B cell (primary cell): ENCODE results near the gene ALG10. TPM values are rescaled to one million over a fixed set of nuclear protein-coding genes. Genes with fewer than 3 reads are reported as not detected.

Source experiments
- ATAC-seq: fragments of 200-7000 bp; cut with Tn5 transposase; one replicate; pipeline ENCODE4 v1.10.0; 2021; ENCODE audit warnings: low read depth, mild to moderate bottlenecking, moderate number of reproducible peaks, moderate library complexity
- CTCF ChIA-PET: fragments of 350-600 bp; sonication (Branson Sonifier 250); formaldehyde crosslinking; loops from one replicate; lab custom pipeline; 2021; ENCODE audit warnings: antibody characterized with exemption, inconsistent platforms; lab: Charles Lee
- POLR2A ChIA-PET: fragments of 350-600 bp; sonication (Branson Sonifier 250); formaldehyde crosslinking; loops from one replicate; lab custom pipeline; 2021; ENCODE audit warnings: antibody characterized with exemption; lab: Charles Lee
- DNase-seq: peaks from one replicate; pipeline ENCODE4 v3.0.0; 2013
- H2AFZ ChIP-seq: 2 replicates; pipeline ENCODE4 v1.6.1; 2012; ENCODE audit warnings: mild to moderate bottlenecking, low read depth, low read length; ENCODE audit not compliant: insufficient read depth, poor library complexity, severe bottlenecking
- H3K27ac ChIP-seq, 2 donors: 1 replicate in 1 of 2; 2 replicates in 1 of 2; pipeline ENCODE4 v1.5.1; 2012 to 2013; ENCODE audit warnings: low read length in 2 of 2, mild to moderate bottlenecking in 2 of 2, moderate library complexity in 1 of 2
- H3K27me3 ChIP-seq, 4 experiments: fragments of 200-600 bp in 1 of 4; sonication (generic) in 1 of 4; replicated peaks in 1 of 4; 1 replicate in 2 of 4; 2 replicates in 2 of 4; pipeline versions ENCODE4 v1.6.1 to v1.7.0; 2013 to 2016; ENCODE audit warnings: low read length in 3 of 4, mild to moderate bottlenecking in 2 of 4, mixed read lengths in 1 of 4, moderate library complexity in 1 of 4; ENCODE audit not compliant: insufficient read depth in 4 of 4, control insufficient read depth in 3 of 4; ENCODE audit errors: control extremely low read depth in 1 of 4
- H3K36me3 ChIP-seq, 2 experiments: replicated peaks in 1 of 2; 1 replicate in 1 of 2; 2 replicates in 1 of 2; pipeline versions ENCODE4 v1.6.1 to v1.7.1; 2013; ENCODE audit warnings: low read length in 1 of 2; ENCODE audit not compliant: insufficient read depth in 2 of 2, control insufficient read depth in 1 of 2; ENCODE audit errors: control extremely low read depth in 1 of 2, extremely low read depth in 1 of 2
- H3K4me1 ChIP-seq, 2 donors: fragments of 200-600 bp in 1 of 2; sonication (generic) in 1 of 2; 1 replicate in 1 of 2; 2 replicates in 1 of 2; pipeline versions ENCODE4 v1.5.1 to v1.6.1; 2013 to 2017; ENCODE audit warnings: low read length in 2 of 2; ENCODE audit not compliant: control insufficient read depth in 2 of 2, insufficient read depth in 2 of 2
- H3K4me2 ChIP-seq: replicated peaks from 2 replicates; pipeline ENCODE3; 2012; ENCODE audit warnings: mild to moderate bottlenecking, low read depth, low read length; ENCODE audit not compliant: poor library complexity, severe bottlenecking
- H3K4me3 ChIP-seq, 5 experiments: fragments of 200-600 bp in 1 of 5; sonication (generic) in 1 of 5; 1 replicate in 3 of 5; 2 replicates in 2 of 5; pipeline versions ENCODE4 v1.5.1 to v1.7.0; 2011 to 2016; ENCODE audit warnings: low read length in 4 of 5, mild to moderate bottlenecking in 4 of 5, low read depth in 2 of 5, control low read depth in 1 of 5, moderate library complexity in 1 of 5; ENCODE audit not compliant: insufficient read depth in 1 of 5; ENCODE audit errors: control extremely low read depth in 1 of 5, extremely low read depth in 1 of 5
- H3K79me2 ChIP-seq: fragments of 200-600 bp; sonication (generic); one replicate; pipeline ENCODE4 v1.6.0; 2016; ENCODE audit warnings: low read length; ENCODE audit not compliant: control insufficient read depth, insufficient read depth
- H3K9ac ChIP-seq: fragments of 200-600 bp; sonication (generic); 2 replicates; pipeline ENCODE4 v1.6.1; 2017; ENCODE audit warnings: mild to moderate bottlenecking, low read length, moderate library complexity
- H3K9me3 ChIP-seq, 3 donors: one replicate each; pipeline versions ENCODE4 v1.6.1 to v1.7.1; 2013; ENCODE audit warnings: low read length in 2 of 3; ENCODE audit not compliant: control insufficient read depth in 2 of 3, insufficient read depth in 1 of 3; ENCODE audit errors: control extremely low read depth in 1 of 3
- H4K20me1 ChIP-seq: 2 replicates; pipeline ENCODE4 v1.6.0; 2012; ENCODE audit warnings: mild to moderate bottlenecking, low read length; ENCODE audit not compliant: insufficient read depth, control insufficient read depth, poor library complexity, severe bottlenecking
- H3K27ac Mint-ChIP-seq: one replicate; pipeline ENCODE4 v1.8.0; 2021; ENCODE audit warnings: mixed read lengths
- H3K27me3 Mint-ChIP-seq: one replicate; pipeline ENCODE4 v1.8.0; 2021; ENCODE audit warnings: mixed read lengths
- H3K4me1 Mint-ChIP-seq: one replicate; pipeline ENCODE4 v1.8.0; 2021; ENCODE audit warnings: mixed read lengths
- H3K4me3 Mint-ChIP-seq: one replicate; pipeline ENCODE4 v1.8.0; 2021; ENCODE audit warnings: mixed read lengths
- H3K9me3 Mint-ChIP-seq: one replicate; pipeline ENCODE4 v1.8.0; 2022; ENCODE audit warnings: mixed read lengths; ENCODE audit not compliant: insufficient read depth
- CTCF ChIP-seq: fragments of 200-600 bp; IDR thresholded peaks from one replicate; pipeline ENCODE4 v1.8.0; 2022; ENCODE audit warnings: antibody characterized with exemption, mild to moderate bottlenecking
- EZH2 ChIP-seq: IDR thresholded peaks from 2 replicates; pipeline ENCODE4 v1.6.1; 2012; ENCODE audit warnings: borderline replicate concordance, low read depth, mild to moderate bottlenecking, moderate library complexity, low read length; ENCODE audit not compliant: insufficient read depth, poor library complexity, severe bottlenecking
- WGBS: methylation state at CpG from one replicate; pipeline ENCODE4 v1.1.5; 2013; ENCODE audit warnings: missing lambda C conversion rate; ENCODE audit not compliant: insufficient coverage; 5-methylcytosine and 5-hydroxymethylcytosine counted together
- intact Hi-C: fragments of 100-400 bp; cut with micrococcal nuclease; formaldehyde crosslinking; loops from one replicate; pipeline ENCODE4 v1.10.0; 2022
- polyA plus RNA-seq: library from polyadenylated mRNA; depleted of rRNA; stranded (reverse); fragments of >200 nt; gene quantifications from 2 replicates; pipeline ENCODE4 v1.2.3, GENCODE V29; 2012
- total RNA-seq, 2 donors: library from RNA; stranded (reverse); fragments of 120-200 nt in 1 of 2; gene quantifications; 1 replicate in 1 of 2; 2 replicates in 1 of 2; pipeline versions ENCODE4 v1.2.3 to v1.2.4, GENCODE V29; 2013 to 2022

ALG10 gene
- total and polyA plus RNA-seq, 2 donors (not counting 1 experiment from before 2014, with no cell fraction given) = 3.0 to 17.0 TPM

- ATAC-seq (no peak), DNase-seq (no peak)
- Mint-ChIP-seq H3K4me3 (no peak overlapping the region), H3K4me1 (no peaks in the 10 kb centered on the region), H3K9me3 (no peaks in the 10 kb centered on the region), H3K27ac (no peak overlapping the region), H3K27me3 (peaks cover 10% of the 10 kb centered on the region)
- H3K4me3 ChIP-seq = no peak overlapping the region
- WGBS = no CpG with 5 or more reads among the region's 3 CpGs
- no peaks in the 10 kb centered on the region for H3K4me1 ChIP-seq
- H4K20me1 ChIP-seq = no peaks in the 10 kb centered on the region
- CTCF ChIA-PET = interaction anchor here (0.9 kb wide), 1 partner anchor 136 kb away, joined by 3 read pairs; no protein-coding TSS in a partner anchor
- POLR2A ChIA-PET = no interaction called here
- H3K9me3 ChIP-seq = no peaks in the 10 kb centered on the region
- H3K79me2 ChIP-seq = no peaks in the 10 kb centered on the region
- H3K27me3 ChIP-seq = no peaks in the 10 kb centered on the region
- H3K9ac ChIP-seq = no peak overlapping the region
- H3K4me2 ChIP-seq = no peak overlapping the region
- no peak overlapping the region for H3K27ac ChIP-seq
- H2AFZ ChIP-seq = no peak overlapping the region
- TF ChIP-seq EZH2 = no peak
- no peak for TF ChIP-seq CTCF
- no peaks in the 10 kb centered on the region for H3K36me3 ChIP-seq
- intact Hi-C loops = no loop called here
Measured at GRCh38 chr12:33988913-33989312, 33.4 kb upstream of the ALG10 start.

- no peaks in the 10 kb centered on the region for H3K27me3 ChIP-seq
- no peak for ATAC-seq
Measured at GRCh38 chr12:33994857-33995808, 27.2 kb upstream of the ALG10 start.

More at GRCh38 chr12:33994857-33995808, 27.2 kb upstream of the ALG10 start:
- no peak for DNase-seq
- Histone ChIP-seq H3K9me3 (peaks cover 0 to under 1% (median 0%) of the 10 kb centered on the region in 3 donors), H2AFZ (no peak overlapping the region), H3K36me3 (no peaks in the 10 kb centered on the region), H3K27ac (no peak overlapping the region), H3K4me2 (no peak overlapping the region), H3K4me1 (no peaks in the 10 kb centered on the region), H4K20me1 (no peaks in the 10 kb centered on the region), H3K4me3 (no peak overlapping the region), H3K9ac (no peak overlapping the region), H3K79me2 (no peaks in the 10 kb centered on the region)
- Mint-ChIP-seq H3K4me3 (no peak overlapping the region), H3K4me1 (no peaks in the 10 kb centered on the region), H3K9me3 (no peaks in the 10 kb centered on the region), H3K27ac (no peak overlapping the region), H3K27me3 (peaks cover 12% of the 10 kb centered on the region)
- WGBS = no CpG with 5 or more reads among the region's 4 CpGs
- POLR2A ChIA-PET = no interaction called here
- CTCF ChIA-PET = no interaction called here
- intact Hi-C loops = no loop called here
- TF ChIP-seq CTCF (no peak), EZH2 (no peak)
